Hepatic stellate cell (primary cell): ENCODE results near the gene ETS2.

Experiments
- DNase-seq: peaks from one replicate; pipeline ENCODE4 v3.0.0; 2011; ENCODE audit warnings: low spot score

Gene ETS2

DNA sequence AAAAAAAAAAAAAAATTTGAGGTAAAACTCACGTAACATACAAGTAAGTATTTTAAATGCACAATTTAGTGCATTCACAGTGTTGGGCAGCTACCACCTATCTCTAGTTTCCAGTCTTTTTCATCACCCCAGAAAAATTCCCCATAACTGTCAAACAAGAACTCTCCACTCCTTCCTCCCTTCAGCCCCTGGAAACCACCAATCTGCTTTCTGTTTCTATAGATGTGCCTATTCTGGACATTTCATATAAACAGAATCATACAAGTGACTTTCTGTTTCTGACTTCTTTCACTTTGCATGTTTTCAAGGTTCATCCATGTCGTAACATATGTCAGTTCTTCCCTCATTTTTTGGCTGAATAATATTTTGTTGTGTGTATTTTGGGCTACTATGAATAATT lies 24.9 kb upstream of the ETS2 start:
- DNase-seq = no peak

DNA sequence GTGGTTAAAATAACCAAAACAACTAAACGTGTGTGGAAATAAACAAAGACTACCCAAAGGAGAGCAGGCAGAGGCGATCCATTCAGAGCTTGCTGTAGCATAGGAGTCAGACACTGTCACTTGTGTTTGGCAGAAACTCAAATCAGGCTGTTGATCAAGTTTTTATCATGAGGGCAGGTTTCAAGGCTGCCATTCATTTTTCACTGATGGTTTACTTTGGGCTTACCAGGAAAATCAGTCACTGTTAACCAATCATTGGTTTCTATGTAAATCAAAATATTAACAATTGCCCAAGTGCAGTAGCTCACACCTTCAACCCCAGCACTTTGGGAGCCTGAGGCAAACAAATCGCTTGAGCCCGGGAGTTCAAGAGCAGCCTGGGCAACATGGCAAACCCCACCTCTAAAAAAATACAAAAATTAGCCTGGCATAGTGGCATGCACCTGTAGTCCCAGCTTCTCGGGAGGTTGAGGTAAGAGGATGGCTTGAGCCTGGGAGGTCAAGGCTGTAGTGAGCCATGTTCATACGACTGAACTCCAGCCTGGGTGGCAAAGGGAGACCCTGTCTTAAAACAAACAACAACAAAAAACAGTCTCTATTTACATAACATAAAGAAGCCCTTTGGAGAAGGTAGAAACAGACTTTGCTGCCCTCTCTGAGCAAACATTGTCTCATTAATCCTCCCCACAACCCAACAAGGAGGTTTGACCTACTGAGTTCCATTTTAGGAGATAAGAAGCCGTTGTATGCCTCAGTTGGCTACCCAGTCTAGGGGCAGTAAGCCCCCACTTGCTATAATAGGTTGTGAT lies 21.1 kb upstream of the ETS2 start:
- DNase-seq = no peak

DNA sequence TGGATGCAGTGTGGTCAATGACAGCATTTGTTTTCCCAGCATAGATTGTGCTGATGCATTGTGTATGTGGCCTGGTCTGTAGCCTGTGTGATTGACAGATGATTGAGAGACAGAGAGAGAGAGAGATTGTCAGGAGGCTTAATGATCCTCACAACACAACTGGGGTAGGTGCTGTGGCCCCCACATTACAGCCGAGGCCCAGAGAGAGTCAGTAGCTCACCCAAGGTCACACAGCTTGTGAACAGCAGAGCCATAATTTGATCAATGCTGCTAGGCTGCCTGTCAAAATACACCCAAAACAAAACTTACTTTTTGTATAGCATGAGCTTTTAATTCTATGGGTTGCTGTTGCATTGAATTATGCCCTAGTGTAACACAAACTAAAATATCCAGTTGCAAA lies 20.2 kb upstream of the ETS2 start:
- DNase-seq = no peak

DNA sequence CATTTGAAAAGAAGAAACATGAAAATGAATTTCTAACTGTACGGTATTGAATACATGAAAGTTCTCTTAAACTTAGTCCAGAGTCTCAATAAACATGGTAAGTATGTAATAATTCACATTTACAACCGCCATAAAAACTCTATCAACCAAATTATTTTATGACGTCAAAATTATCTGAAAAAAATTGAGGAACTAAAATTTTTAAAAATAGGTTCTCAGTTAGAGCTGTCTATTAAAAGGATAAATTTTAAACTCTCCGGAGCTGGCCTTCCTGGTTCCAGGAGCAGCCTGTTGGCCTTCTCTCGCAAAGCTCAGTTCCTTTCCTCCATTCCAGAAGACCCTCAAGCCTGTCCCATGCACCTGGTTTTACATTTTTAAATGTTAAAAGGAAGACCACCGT lies 18.7 kb upstream of the ETS2 start:
- DNase-seq = no peak

DNA sequence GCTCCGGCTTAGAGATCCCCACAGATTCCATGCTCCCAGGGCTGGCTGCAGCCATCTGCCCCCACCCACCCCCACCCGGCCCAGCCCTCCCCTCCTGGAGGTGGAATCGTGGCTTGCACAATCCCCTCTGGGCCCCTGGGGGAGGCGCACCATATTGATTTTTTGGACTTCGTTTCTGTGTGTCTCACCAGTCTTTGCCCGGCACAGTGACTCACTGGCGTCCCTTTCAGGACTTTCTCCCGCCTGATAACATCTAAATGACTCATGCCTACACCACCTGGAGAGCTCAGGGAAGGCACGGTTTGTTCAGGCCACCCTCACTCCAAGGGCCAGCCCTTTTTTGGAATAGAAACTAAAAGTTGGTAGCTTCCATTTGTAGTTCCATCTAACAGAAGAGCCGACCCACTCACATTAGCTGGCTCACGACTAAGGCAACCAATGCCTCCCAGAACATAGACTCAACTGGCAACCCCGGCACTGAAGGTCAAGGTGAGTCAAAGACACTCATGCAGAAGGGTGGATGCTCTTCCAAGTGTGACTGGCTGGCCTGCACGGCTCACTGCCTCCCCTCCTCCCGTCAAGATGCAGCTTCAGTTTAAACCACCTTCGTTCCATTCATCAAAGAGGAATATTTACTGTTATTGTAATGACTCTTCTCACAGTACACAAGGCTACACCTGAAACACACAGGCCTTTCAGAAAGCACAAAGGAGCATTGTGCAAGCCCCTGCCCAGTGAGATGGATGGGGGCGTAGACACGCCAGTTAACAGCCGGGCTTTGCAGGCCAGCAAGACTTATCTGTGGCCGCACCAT lies 18.1 kb upstream of the ETS2 start:
- no peak for DNase-seq

DNA sequence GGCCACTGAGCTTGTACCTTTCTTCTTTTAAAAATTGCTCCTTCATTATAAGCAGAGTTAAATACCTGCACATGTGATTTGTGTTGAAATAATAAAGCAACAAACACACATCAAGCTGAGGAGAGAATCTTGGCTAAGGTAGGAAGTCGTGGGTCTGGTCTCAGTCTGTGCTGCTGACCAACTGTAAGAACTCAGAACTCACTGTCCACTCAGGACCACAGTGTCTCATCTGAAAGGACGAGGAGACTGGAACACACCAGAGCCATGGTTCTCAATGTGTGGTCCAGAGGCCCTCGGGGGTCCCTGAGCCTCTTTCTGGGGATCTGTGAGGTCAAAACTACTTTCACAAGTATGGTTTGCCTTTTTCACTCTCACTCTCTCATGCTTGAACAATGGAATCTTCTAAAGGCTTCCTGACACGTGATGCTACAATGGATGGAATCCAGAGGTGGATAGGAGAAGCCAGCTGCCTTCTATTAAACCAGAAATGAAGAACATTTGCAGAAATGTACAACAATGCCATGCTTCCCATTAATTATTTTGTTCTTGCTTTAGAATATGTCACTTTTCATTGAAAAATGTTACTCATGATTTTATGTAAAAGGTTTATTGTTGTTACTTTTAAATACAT lies 17.3 kb upstream of the ETS2 start:
- DNase-seq = no peak

DNA sequence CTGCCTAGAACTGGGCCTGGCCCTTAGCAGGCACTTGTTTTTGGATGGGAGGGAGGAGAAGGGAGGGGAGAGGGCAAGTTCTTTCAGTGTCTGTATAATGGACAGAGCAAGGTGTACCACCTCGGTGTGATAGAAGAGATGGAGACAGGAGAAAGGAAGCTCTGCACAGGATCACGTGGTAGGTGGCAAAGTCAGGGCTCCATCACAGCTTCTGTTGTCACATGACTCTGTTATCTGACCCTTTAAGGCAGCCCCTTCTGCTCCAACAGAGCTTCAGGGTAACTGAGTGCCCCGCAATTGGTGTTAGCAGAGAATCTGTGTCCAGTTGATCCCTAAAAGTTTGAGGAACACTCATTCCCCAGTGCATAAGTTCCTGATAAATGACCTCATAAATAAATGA lies 16.5 kb upstream of the ETS2 start:
- DNase-seq = no peak

DNA sequence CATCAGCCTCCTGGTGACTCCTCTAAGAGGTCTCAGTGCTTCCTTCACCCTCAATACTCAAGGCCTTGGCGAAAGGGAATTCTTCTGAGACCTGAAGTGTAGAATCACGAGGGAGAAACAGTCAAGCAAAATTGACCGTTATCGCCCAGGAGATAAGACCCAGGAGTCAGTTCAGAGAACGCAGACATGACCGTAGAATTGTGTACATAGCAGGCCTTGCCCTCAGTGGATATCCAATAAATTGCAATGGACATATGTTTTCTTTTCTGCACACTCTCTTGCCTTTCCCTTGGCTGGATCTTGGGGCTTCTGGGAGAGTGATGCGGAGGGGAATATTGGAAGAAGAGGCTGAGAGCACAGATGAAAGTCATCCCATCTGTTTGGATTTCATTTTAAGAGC lies 15.7 kb upstream of the ETS2 start:
- no peak for DNase-seq

DNA sequence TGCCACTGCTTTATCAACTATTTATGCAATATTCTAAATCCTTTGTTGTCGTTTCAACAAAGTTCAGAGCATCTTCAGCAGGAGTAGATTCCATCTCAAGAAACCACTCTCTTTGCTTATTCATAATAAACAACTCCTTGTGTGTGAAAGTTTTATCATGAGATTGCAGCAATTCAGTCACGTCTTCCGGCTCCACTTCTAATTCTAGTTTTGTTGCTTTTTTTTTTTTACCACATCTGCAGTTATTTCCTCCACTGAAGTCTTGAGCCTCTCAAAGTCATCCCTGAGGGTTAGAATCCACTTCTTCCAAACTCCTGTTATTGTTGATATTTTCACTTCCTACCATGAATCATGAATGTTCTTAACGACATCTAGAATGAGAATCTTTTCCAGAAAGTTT lies 14.8 kb upstream of the ETS2 start:
- no peak for DNase-seq

DNA sequence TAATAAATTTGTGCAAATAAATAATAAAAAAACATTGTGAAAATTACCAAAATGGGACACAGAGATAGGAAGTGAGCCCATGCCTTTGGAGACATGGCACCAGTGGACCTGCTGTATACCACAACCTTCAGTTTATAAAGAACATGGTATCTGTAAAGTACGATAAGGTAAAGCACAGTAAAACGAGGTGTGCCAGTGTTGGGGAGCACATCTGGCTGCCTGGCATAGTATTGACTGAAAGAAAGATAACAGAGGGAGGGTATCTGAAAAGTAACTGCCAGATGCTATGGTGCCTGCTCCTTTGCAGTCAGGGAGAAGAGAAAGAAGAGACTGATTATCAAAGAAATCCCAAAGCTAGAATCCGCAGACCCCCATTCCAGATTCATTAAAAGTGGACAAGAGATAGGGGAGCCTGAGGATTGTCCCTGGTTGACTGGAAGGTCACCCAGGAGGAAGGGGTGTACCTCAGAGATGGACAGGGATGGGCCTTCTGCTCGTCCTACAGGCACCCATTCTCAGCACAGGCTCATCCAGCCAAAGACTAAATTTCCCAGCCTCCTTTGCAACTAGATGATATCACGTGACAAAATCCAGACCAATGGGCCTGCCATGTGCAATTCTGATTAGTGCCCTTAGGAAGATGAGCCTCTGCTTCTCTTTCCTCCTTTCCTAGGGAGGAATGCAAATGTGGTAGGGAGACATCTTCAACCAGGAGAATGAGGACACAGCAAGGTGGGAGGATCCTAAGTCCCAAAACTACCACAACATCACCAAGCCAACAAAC lies 12.9 kb upstream of the ETS2 start:
- DNase-seq = no peak

DNA sequence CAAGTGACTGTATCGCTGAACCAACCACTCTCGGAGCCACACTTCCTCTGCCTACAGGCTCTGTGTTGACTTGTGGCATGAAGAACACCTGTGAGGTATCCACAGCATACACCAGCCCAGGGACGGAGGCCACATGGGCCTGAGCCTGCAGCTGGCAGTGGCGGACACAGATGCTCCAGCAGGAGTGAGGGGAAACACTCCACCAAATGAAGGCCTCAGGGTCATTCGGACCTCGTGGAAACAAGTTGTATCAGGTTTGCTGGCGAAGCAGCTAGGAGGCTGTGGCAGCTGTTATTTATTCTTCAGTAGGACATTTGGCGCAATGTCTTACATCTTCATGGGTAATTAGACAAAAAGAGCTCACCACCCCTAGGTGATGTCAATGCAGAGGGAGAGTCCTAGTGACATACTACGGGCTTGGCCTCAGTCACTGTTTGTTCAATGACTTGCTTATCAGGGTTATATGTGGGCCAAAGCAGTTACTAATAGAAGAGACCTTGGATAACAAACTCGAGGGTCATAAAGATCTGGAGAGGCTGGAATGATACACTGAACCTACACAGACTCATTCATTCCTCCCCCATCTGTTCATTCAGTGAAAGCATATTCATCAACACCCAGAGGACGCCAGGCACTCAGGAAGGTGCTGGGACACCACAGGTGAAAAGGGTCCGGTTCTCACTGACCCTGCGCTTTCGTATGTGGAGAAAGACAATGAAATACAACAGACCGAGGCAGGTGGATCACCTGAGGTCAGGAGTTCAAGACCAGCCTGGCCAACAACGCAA lies 11.6 kb upstream of the ETS2 start:
- DNase-seq = no peak

DNA sequence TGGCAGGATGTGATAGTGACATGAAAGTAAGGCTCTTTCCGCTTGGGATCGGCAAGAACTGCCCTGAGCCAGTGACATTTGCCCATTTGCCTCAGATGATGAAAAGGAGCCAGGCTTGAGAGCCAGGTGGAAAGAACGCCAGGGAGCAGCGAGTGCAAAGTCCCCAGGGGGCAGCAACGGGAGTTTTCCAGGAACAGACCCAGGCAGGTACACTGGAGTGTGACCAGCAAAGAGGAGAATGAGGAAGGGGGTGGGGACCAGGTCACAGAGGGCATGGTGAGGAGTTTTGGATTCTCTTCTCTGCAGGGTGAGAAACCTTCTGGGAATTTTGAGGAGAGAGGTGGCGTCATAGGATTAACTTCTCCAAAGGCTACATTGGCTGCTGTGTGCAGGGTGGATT lies 10.8 kb upstream of the ETS2 start:
- no peak for DNase-seq

DNA sequence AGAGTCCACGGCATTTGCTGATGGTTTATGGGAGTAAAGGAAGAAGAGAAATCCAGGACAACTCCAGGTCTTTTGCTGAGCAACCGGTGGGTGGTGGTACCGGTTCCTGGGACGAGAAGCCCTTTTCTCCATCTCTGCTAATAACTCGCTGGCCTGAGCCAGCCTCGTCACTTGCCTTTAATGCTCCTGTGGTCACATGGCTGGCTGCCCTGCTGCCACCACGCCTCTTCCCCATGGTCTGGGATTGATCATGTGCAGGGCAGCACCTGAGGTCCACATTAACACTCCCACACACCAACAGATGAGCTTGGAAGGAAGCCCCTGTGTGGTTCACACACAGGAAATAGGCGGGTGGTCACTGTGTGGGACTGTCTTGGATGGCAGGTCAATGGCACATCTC lies 10.3 kb upstream of the ETS2 start:
- no peak for DNase-seq

DNA sequence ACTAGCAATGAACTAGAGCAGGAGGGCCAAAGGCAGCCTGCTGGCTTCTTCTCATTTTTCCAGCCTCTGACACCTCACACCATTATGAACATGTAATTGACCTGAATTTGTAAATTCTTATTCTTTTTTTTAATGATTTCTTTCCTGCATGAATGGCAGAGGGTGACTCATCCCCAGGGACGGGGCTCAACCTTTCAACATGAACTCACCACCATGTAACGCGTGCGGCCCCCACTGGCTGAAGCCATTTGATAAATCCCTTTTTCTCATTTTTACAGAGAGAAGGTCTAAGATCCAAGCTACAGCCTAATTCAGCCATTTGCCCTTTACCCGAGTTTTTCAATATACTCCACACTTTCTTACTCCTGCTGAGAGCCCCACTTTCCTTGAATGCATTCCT lies 9.3 kb upstream of the ETS2 start:
- DNase-seq = no peak

DNA sequence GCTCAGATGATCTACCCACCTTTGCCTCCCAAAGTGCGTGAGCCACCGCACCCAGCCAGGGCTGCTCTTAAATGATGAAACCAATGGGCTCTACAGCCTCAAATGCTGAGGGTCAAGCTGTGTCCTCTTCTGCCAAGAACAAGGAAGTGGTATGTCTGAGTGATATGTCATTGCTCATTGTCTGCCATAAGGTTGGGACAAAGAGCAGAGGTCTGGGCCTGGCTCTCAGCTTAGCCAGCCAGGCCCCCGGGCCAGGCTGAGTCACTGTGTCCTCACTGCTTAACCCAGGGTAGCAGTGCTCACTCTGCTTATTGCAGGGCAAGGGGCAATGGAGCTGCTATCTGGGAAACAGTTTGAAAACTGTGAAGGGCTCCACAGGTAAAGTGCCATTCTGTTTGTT lies 8.3 kb upstream of the ETS2 start:
- DNase-seq = no peak

DNA sequence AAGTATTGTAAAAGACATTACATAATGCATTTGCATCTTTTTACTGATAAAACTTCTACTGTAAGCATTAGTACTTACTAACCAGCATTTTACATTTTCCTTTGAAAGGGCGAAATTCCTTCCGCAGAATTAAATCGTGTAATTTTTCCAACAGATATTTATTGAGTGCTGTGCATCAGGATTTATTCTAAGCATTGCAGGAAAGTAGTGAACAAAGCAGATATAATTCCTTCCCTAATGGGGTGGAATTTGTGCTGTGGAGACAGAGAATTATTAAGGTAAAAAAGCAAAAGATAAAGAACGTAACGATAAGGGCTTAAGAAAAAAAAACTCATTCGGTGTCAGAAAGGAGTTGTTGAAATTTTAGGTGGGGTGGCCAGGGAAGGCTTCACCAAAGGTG lies 7.6 kb upstream of the ETS2 start:
- DNase-seq = no peak

DNA sequence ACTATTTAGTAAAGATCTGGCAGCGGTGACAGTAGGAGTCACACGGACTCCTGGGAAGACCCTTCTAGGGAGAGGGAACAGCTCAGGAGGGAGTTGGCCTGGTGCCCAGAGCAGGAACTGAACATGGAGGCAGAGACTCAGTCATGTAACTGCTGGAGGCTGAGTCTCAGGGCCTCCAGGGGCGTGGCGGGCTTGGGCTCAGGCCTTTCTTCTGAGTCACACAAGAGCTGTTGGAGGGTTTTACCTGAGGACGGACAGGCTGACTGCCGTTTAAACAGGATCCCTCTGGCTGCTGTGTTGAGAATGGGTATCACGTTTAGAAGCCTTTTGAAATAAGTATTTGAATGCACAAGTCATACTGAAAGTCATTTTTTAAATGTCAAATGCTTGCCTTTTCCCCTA lies 7.2 kb upstream of the ETS2 start:
- no peak for DNase-seq

DNA sequence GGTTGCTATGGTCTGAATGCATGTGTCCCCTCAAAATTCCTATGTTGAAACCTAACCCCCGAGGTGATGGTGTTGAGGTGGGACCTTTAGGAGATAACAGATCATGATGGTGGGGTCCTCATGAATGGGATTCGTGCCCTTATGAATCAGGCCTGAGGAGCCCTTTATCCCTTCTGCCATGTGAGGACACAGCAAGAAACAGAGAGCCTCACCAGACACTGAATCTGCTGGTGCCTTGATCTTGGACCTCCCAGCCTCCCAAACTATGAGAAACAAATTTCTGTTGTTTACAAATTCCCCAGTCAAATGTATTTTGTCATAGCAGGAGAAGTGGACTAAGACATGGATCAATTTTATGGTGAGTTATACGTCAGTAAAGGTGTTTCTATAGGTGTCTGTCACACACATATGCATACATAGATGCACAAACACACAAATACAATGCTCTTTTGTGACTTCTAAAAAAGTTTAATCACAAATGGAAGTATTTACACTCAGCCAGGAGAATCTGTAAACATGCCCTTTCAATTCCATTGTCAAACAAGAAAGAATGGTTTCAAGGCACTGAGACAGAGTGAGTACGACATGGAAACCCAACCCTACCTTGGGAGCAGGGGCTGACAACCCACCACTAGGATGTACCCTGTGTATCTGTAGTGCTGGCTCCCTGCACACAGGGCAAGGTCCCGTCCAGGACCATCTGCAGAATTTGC lies 5.5 kb upstream of the ETS2 start:
- DNase-seq = no peak

DNA sequence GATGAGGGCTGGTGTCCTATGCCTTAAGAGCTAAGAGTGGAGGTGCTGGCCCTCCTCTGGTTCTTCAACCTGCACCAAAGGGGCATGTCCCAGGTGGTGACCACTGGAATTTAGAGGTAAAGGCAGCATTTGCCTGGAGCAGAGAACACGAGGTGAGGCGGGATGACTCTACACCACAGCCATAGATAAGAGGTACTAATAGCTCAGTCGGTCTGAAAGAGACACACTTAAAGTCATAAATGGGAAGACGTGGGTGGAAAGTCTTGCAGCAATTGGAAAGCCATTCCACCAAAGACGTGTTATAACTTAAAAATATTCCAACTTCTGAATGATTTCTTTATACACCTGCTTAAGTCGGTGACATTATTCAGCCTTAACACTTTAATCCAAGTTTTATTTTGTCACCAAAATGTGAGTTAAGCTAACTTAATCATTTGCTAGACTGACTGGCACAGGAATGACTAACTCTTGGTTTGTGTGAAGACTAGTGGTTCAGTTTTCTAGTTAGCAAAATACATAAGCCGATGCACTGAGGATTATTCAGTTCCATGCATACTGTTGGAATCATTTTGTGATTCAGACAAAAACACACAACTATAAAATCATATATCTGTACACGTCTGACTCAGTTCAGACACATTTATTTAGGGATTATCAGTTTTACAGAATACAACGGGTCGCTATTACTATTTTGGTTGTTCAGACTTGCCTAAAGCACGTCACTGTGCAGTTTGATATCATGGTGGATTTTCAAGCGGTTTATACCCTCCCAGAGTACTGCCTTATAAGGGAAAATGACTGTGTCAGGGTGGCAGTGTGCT lies 4.6 kb upstream of the ETS2 start:
- DNase-seq = no peak
